Activated T-cell treated with anti-CD3 and anti-CD28 coated beads for 48 hours (primary cell): Measurements from ENCODE around the gene FUT8.
"Not testable (repeated sequence)": the region's sequence is repeated elsewhere in the genome, so short reads cannot be mapped to it uniquely, and the experiment has no call there.

Experiments used
- DNase-seq: peaks from one replicate; pipeline ENCODE4 v3.0.0-alpha.2; 2020; ENCODE audit warnings: low read depth

The FUT8 gene

GRCh38 chr14:65716813-65717212 is 304.3 kb downstream of the FUT8 start:
- not testable (repeated sequence) for DNase-seq

GRCh38 chr14:65717384-65717915 is 304.9 kb downstream of the FUT8 start:
- not testable (repeated sequence) for DNase-seq

- no peak for DNase-seq
Observed at GRCh38 chr14:65718629-65719028, 306.1 kb downstream of the FUT8 start.

GRCh38 chr14:65720171-65720570 is 307.6 kb downstream of the FUT8 start:
- DNase-seq, result no peak

- no peak for DNase-seq
Observed at GRCh38 chr14:65720743-65721142, 308.2 kb downstream of the FUT8 start.

GRCh38 chr14:65723348-65723747 is 310.8 kb downstream of the FUT8 start:
- no peak for DNase-seq

GRCh38 chr14:65728604-65729003 is 316.1 kb downstream of the FUT8 start:
- no peak for DNase-seq

GRCh38 chr14:65729566-65729965 is 317.0 kb downstream of the FUT8 start:
- DNase-seq, result no peak

- no peak for DNase-seq
Observed at GRCh38 chr14:65731933-65732506, 319.5 kb downstream of the FUT8 start.

- no peak for DNase-seq
Observed at GRCh38 chr14:65738339-65738738, 325.8 kb downstream of the FUT8 start.

GRCh38 chr14:65745396-65746190 is 333.1 kb downstream of the FUT8 start:
- DNase-seq, result no peak

GRCh38 chr14:65748796-65749195 is 336.3 kb downstream of the FUT8 start:
- DNase-seq, result no peak

GRCh38 chr14:65749287-65749686 is 336.8 kb downstream of the FUT8 start:
- DNase-seq, result no peak

- DNase-seq, result no peak
Observed at GRCh38 chr14:65750906-65751305, 338.4 kb downstream of the FUT8 start.

- DNase-seq, result no peak
Observed at GRCh38 chr14:65751510-65751909, 339.0 kb downstream of the FUT8 start.

GRCh38 chr14:65753061-65753460 is 340.5 kb downstream of the FUT8 start:
- no peak for DNase-seq

GRCh38 chr14:65755331-65755730 is 342.8 kb downstream of the FUT8 start:
- DNase-seq, result no peak

GRCh38 chr14:65756880-65757279 is 344.4 kb downstream of the FUT8 start:
- DNase-seq, result no peak

- no peak for DNase-seq
Observed at GRCh38 chr14:65769151-65769550, 356.6 kb downstream of the FUT8 start.

GRCh38 chr14:65770681-65771080 is 358.2 kb downstream of the FUT8 start:
- DNase-seq, result no peak

GRCh38 chr14:65771271-65771670 is 358.7 kb downstream of the FUT8 start:
- DNase-seq, result no peak

GRCh38 chr14:65772466-65772865 is 359.9 kb downstream of the FUT8 start:
- DNase-seq, result no peak

GRCh38 chr14:65772921-65773574 is 360.5 kb downstream of the FUT8 start:
- DNase-seq, result no peak
